Fibroblast of skin of left biceps (primary cell): ENCODE measurements around the gene C17orf100.
"Not testable (repeated sequence)": the region's sequence is repeated elsewhere in the genome, so short reads cannot be mapped to it uniquely, and the experiment has no call there.

Source experiments
- DNase-seq, 2 experiments: peaks; one replicate each; pipeline ENCODE4 v3.0.0-alpha.2; 2013; ENCODE audit warnings: low read depth in 2 of 2

The C17orf100 gene

DNA sequence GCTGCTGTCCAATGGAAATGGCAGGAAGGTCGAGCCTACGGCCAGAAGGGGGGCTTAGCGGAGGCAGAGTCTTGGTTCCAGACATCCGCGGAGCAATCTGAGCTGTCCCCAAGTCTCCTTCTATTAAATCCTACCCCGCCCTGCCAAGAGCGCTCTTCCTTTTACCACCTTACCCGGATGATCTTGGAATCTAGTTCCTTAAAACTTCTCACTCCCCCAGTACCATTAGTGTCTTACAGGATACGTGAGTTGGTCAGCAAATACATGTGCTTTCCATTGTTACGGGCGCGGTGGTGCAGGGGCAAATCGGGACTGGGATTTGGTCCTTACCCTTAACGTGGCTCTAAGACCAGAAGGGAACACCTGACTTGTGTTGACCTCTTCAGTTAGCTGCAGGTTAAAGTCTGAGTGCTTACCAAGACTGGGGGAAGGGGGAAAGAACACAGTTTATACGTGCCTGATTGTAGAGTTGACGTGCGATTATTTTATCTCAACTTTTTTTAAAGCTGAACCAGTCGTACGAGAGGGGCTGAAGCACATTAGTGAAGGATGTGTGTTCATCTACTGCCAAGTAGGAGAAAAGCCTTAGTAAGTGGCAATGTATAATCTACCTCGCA is 10.2 kb upstream of the C17orf100 start:
- DNase-seq, result no peak

DNA sequence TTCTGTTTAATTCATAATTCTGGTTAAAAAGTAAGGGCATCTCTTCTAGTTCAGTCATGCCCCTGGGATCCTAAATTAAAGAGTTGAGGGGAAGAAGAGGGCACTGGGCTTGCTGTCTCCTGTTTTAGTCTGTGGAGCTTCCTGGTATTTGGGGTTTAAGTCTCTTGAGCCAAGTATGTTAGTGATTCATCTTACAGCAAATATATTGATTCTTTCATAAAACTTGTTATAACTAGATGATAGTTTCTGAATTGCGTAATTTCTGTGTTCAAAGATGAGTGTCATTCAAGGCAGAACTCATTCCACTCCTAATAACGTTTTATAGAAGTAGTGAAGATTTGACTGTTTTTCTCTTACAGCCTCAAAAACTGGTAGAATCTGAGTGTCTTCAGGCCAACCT is 9.0 kb upstream of the C17orf100 start:
- DNase-seq, result no peak

DNA sequence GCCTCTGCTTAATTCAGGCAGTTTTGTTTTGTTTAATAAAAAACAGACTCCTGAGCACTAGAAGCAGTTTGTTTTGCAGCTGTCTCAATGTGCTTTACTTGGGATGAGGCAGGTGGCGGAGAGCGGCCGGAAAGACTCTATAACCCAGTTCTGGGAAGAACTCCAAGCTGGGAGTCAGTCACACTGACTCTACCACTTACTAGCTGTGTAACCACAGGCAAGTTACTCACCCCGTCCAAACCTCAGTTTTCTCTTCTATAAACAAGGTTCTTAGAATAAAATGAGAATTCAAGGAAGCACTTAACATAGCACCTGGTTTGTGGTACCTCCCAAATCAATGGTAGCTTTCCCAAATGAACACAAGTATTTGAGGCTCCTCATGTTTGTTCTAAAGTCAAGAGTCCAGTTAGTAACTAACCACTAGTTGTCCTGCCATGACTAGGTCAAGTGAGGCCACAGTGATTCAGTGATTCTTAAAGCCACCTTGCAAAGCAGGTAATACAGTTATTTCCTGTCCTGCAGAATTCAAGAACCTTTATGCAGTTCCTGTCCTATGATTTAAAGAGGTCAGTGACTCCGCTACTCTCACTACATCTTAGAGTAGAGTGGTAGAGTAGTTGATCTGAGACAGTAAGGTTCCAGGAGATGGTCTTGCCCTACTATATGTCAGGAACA is 8.0 kb upstream of the C17orf100 start:
- peak; percentile 51 to 57 for DNase-seq

DNA sequence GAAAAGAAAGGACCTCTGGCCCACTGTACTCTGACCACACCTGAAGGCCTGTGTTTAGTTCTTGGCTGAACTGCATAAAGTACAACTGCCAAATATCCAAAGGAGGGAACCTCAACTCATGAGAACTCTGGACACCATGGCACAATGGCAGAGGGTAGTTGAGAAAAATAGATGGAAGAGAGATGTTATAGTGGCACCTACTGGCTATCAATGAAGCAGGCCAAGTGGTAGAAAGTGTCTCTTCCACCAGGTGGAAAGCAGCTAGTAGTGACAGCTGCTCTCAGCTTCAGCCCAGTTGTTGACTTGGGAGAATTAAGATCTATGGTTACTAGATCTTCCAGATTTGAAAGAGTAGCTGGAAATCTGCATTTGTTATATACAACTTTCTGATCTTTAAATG is 3.4 kb upstream of the C17orf100 start:
- no peak for DNase-seq

DNA sequence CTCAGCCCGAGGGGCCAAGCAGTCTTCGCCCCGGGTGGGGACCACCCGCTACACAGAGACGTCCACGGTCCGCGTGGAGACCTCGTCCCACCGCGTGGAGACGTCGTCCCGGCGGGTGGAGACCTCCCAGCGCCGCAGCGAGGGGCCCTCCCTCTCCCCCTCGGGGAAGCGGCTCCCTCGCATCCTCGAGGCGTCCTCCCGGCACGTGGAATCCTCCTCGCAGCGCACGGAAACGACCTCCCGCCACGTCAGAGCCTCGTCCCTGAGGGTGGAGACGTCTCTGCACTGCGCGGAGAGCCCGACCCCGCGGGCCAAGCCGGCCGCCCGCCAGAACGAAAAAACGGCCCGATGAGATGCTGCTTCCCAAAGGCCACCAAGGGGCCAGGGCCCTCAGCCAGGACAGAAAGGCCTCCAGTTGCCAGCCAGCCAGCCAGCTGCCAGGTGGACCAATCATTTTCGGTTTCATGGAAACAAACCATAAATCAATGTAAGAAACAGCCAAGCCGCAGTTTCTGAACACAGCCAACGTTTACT is 424 bp downstream of the C17orf100 start:
- DNase-seq, result no peak

DNA sequence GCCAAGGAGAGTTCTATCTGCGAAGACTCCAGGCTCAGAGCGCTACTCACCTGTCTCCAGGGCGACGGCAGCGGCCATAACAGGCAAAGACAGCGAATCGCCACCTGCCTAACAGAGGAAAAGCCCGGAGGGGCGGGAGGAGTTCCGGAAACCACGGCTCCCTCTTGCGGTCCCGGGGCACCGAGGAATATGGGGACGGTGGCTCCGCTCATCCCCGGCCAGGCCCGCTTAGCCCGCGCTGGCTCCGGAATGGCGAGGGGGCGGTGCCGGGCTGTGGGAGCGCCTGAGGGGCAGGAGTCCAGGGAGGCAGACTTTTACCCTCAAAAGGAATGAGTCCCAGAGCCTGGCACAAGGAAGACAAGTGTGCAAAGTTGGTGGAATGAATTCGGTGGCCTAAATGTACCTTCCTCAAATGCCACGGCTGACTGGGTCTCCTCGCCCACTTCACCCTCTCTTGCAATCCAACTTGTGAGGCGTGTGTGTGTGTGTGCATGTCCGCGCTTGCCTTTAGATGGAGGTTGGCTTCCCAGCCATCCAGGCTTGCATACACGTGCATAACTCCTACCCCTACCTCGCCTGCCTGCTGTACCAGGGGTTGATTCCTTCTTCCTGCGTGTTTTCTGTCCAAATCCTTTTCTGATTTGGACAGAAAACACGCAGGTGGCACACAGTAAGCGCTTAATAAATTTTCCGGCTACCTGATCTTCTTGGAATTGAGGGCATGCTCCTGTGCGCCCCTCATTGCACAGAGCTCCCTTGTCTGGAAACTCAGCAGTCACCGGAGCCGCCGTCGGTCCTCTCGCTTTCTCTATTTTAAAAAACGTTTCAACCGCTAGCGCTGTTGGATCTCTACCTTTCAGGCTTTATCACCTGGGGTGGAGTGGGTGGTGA is 3.5 kb downstream of the C17orf100 start:
- no peak for DNase-seq

DNA sequence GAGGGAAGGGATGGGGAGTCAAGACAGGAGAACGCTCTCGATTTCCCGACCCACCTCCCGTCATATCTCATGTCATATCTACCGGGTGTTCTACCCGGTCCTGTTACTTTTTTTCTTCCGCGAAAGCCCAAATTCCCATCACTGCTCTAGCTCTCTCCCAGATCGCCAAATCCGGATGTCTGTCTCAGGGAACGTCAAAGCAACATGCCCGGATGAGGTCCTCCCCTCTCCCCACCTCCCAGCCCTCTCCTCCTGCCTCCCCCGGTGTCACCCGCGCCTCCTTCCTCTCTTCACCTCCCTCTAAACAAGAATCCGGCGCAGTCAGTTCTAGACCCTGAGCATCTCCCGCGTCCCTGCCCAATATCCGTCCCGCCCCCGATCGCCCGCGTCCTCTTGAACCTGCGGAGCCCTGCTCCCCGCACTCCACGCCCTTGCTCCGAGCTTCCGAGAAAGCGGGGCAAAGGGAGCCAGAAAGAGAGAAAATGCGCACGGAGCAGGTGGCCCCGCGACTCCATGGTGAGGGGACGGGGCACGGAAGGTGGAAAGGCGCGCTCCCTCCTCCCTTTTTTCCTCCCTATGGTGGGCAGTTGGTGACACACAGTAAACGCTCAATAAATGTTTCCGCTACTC is 4.3 kb downstream of the C17orf100 start:
- DNase-seq, result not testable (repeated sequence)

DNA sequence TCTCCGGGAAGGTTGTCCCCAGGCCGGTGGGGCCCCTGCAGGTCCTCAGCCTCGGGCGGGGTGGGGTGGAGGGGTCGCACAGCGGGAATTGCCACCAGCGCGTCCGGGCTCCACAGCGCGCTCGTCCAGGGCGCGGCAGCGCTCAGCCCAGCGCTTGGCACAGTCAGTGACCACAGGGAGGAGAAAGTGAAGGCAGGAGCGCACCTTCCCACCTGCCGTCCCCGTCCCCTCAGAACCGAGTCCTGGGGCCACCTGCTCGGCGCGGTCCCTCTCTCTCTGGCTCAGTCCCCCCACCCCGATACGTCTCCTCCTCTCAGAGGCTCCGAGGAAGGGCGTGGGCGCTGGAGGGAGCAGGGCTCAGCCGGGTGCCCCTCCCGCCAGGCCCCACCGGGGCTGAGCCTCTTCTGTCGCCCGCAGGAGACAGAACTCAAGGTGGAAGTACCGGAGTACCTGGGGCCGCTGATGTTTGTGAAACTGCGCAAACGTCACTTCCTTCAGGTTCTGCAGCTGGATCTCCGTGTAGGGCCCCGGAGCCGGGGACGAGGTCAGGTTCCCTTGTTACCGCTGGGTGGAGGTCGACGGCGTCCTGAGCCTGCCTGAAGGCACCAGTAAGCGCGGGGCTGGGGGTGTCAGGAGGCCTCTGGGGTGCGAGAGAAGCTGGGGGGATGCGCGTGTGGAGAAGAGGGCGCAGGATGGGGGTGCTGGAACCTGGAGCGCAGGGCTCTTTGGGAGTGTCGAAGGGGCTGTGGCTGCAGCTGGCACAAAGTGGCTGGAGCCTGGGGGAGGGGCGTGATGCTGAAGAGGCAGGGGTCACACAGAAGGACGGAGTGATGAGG is 5.5 kb downstream of the C17orf100 start:
- not testable (repeated sequence) for DNase-seq

DNA sequence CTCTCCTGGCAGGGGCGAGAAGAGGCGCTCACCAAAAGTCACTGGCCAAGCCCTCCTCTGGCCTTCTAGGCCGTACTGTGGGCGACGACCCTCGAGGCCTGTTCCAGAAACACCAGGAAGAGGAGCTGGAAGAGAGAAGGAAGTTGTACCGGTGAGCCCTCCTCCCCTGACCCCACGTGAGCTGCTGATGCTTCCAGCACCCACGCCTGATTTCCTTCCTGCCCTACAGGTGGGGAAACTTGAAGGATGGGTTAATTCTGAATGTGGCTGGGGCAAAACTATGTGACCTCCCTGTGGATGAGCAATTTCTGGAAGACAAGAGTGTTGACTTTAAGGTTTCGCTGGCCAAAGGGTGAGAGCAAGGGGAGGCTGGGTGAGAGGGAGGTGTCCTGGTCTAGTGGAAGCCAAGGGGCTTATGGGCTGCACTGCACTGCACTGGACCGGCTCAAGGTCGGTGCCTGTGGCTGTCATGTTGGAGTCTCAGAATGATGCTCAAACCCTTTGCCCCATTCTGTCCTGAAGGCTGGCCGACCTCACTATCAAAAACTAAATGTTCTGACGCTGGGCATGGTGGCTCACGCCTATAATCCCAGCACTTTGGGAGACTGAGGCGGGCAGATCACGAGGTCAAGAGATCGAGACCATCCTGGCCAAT is 6.2 kb downstream of the C17orf100 start:
- DNase-seq, result no peak

DNA sequence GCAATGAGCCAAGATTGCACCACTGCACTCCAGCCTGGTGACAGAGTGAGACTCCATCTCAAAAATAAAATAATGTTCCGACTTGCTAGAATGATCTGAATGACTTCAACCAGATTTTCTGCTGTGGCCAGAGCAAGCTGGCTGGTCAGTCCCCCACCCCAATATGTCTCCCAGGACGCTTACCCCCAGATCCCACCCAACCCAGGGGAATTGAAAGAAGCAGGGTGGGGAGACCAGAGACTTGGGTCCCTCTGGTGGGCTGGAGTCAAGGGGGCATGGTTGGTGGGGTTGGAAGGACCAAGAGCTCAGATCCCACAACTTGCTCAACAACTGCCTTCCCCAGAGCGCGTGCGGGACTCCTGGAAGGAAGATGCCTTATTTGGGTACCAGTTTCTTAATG is 6.8 kb downstream of the C17orf100 start:
- DNase-seq, result not testable (repeated sequence)

DNA sequence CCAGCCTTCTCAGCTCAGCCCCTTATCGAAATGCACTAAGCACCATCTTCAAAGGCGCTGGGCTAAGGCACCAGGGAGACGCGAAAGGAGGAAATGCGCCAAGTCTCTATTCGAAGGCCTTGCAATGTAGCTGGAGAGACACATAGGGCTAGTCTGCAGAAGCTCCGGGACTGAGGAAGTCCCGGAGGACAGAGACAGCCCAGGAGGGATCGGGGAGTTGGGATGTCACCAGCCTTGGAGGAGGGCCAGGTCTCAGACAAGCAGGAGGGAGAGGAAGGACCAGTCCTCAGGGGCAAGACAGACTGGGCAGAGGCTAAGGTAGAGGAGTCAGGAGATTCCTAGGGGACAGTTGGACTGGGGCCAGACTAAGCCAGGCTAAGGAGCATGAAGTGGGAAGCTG is 8.5 kb downstream of the C17orf100 start:
- no peak for DNase-seq

DNA sequence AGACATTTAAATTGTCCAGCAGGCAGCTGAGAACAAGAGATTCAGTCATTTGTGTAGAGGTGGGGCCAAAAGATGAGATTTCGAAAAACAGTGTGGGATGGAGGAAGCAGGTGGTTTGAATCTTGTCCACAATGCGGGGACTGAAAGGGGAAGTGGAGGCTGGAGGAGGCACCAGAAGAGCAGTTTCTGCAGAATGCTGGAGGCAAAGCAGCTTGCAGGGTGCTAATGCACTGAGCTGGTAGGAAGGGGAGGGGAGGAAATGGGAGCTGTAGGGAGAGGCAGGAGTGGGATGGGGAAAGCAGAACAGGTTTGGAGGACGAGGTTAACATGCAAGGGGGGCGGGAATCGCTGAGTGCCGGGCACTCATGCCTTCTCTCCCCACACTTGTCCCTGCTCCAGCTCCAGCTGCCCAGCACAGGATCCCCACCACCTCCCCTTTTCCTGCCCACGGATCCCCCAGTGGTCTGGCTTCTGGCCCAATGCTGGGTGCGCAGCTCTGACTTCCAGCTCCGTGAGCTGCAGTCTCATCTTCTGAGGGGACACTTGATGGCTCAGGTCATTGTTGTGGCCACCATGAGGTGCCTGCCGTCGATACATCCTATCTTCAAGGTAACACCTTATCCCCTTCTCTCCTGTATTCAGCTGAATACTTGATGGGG is 9.4 kb downstream of the C17orf100 start:
- no peak for DNase-seq

DNA sequence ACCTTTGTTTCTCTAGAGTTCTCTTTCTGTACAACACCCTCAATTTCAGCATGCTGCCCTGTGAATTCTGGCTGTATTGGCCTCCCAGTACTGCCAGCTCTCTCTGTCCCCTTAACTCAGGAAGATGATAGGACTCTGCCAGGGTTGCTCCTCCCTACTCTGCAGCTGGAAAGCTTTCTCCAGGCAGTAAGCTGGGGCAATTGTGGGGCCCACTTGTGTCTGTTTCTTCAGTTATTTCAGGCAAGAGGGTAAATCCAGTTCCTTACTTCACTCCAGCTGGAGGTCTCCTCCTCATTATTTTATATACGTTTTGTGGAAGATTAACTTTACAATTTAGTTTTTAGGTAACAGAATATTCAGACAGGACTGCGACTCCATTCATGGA is 9.9 kb downstream of the C17orf100 start:
- no peak for DNase-seq

DNA sequence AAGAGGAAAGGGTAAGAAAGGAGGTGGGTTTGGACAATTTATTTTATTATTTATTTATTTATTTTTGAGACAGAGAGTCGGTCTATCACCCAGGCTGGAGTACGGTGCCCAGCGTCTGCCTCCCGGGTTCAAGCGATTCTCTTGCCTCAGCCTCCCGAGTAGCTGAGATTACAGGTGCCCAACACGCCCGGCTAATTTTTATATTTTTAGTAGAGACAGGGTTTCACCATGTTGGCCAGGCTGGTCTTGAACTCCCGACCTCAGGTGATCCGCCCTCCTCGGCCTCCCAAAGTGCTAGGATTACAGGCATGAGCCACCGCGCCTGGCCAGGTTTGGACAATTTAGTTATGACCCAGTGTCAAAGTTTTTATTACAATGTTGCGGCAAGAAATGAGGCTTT is 11.6 kb downstream of the C17orf100 start:
- not testable (repeated sequence) for DNase-seq

DNA sequence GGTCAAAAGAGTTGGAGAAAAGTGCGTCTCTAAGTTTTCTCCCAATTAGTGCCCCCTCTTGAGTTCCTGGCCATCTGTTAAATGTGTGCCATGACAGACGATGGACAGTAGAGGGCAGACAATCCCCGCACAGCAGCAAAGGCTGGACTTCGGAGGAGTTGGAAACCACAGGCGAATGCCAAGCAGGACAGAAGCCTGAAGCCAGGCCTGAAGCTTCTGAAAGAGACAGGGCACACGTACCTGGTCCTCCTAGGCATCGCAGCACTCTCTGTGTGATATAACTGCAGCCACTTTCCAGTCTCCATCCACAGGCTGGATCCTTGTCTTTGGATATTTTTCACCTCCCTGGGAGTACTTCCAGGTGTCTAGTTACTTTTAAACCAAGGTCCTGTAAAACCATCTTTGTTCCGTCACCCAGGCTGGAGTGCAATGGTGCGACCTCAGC is 14.5 kb downstream of the C17orf100 start:
- DNase-seq, result peak; percentile 43 to 49

DNA sequence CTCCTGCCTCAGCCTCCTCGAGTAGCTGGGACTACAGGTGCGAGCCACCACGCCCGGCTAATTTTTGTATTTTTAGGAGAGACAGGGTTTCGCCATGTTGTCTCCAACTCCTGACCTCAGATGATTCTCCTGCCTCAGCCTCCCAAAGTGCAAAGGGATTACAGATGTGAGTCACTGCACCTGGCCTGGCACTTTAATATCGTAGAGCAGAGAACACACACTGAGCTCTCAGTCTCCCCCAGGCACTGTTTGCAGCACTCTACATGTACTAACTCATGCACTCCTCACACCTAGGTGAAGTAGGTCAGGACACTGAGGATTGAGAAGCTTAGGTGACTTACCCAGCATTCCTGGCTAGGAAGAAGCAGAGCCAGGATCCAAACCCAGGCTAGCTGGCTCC is 15.0 kb downstream of the C17orf100 start:
- no peak for DNase-seq

DNA sequence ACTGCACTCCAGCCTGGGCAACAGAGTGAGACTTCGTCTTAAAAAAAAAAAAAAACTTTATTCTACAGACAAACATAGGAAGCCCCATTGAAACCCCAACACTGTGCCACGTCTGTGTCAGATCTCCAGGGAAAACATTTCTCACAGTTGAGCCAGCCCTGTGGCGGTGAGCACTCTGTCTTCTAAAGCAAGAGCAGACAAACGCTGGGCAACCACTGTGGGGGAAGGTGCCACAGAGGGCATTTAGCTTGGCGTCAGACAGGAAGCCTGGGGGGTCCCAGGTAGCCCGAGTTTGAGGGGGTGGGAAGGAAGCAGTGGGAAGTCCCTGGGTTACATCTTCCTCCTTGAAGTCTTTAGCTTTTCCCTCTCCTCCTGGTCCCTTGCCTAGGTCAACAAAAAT is 16.0 kb downstream of the C17orf100 start:
- DNase-seq, result no peak

DNA sequence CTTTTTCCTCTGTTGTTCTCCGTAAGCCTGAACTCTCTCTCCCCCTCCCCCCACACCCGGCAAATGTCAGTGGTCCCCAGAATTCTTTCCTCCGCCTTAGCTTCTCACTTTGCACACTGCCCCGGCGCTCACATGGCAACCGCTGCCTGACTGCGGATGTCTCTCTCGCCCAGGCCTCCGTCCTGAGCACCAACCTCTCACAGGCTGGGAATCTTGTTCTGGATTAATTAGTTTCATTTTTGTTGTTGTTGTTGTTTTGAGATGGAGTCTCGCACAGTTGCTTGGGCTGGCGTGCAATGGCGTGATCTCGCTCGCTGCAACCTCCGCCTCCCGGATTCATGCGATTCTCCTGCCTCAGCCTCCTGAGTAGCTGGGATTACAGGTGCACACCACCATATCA is 16.7 kb downstream of the C17orf100 start:
- no peak for DNase-seq

DNA sequence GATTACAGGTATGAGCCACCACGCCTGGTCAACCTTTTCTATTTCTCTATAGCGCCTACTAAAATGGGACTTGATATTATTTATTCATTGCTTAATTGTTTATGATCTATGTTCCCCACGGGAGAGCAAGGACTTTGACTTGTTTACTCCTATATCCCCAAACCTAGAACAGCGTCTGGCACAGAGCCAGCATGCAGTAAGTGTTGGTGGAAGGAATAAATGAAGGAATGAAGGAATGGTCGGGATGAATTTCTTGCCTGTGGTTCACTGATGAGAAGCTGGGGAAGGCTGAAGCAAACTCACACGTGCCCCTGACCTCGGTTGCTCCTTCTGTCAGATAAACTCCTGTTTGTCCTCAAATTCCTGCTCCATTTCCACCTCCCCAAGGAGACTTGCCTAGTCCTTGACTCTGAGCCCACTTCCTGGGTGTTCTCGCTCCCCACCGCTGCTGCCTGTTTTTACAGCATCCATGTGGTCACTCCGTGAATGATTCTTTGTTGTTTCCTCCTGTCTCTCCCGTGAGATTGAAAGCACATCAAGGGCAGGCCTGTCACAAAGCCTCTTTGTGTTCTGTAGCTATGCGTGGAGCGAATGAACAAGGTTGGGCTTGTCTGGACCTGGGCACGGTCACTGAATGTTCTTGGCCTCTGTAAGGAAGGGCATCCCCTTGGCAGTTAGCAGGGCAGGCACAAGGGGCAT is 17.3 kb downstream of the C17orf100 start:
- DNase-seq, result no peak
